HL-60 (cell line): Measurements from ENCODE around the gene PTCHD1.

ENCODE experiments used
- DNase-seq, 2 experiments: peaks; one replicate each; pipeline ENCODE4 v3.0.0-alpha.2; 2010 to 2020; ENCODE audit warnings: low read depth in 1 of 2, low spot score in 1 of 2
- H3K27ac ChIP-seq: fragments of 250-450 bp; sonication (Bioruptor Pico); replicated peaks from 2 replicates; pipeline ENCODE4 v1.5.1; 2020; ENCODE audit warnings: mild to moderate bottlenecking, moderate library complexity
- H3K27me3 ChIP-seq: fragments of 250-450 bp; sonication (Bioruptor Pico); 2 replicates; pipeline ENCODE4 v1.5.1; 2021; ENCODE audit warnings: mild to moderate bottlenecking, moderate library complexity; ENCODE audit not compliant: insufficient read depth, poor library complexity, severe bottlenecking
- H3K4me3 ChIP-seq: replicated peaks from 2 replicates; pipeline ENCODE4 v1.5.1; 2011; ENCODE audit warnings: mild to moderate bottlenecking, control low read depth, low read length; ENCODE audit not compliant: insufficient read depth
- GABPA ChIP-seq: IDR thresholded peaks from 2 replicates; pipeline ENCODE4 v1.6.1; 2012; ENCODE audit warnings: low read depth
- POLR2AphosphoS5 ChIP-seq: IDR thresholded peaks from 2 replicates; pipeline ENCODE4 v1.6.1; 2012; ENCODE audit warnings: low read depth
- SPI1 ChIP-seq: IDR thresholded peaks from 2 replicates; pipeline ENCODE4 v1.6.1; 2012; ENCODE audit warnings: low read depth, mild to moderate bottlenecking, borderline replicate concordance
- TF ChIP-seq, protein P1 (sequence below): IDR thresholded peaks from one replicate; pipeline ENCODE4 v1.5.1; 2011; ENCODE audit warnings: low read length, control low read depth, inconsistent platforms; ENCODE audit not compliant: insufficient read depth
- TF ChIP-seq, protein P2 (sequence below): IDR thresholded peaks from 2 replicates; pipeline ENCODE4 v1.6.1; 2012; ENCODE audit warnings: low read depth; ENCODE audit not compliant: insufficient replicate concordance

The PTCHD1 gene

DNA sequence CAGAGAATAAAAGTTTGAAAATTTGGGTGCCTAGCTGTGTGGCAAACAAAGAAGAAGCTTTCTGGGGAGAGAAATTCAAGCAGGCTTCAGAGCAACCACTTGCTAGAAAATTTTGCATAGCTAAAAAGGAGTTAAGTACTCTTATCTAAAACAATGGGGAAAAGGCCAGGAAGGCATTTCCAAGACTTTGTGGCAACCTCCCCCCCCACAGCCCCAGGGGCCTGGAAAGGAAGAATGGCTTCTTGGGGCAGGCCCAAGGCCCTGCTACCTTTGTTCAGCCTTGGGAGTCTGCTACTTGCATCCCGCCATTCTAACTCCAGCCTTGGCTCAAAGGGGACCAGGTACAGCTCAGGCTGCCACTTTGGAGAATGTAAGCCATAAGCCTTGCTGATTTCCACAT lies 102.2 kb downstream of the PTCHD1 start:
- no peak for DNase-seq
- no peak overlapping the region for H3K27ac ChIP-seq
- no peak overlapping the region for H3K4me3 ChIP-seq
- H3K27me3 ChIP-seq: no peaks in the 10 kb centered on the region
- TF ChIP-seq POLR2AphosphoS5 (no peak), SPI1 (no peak), GABPA (no peak)
- TF ChIP-seq, protein P1, sequence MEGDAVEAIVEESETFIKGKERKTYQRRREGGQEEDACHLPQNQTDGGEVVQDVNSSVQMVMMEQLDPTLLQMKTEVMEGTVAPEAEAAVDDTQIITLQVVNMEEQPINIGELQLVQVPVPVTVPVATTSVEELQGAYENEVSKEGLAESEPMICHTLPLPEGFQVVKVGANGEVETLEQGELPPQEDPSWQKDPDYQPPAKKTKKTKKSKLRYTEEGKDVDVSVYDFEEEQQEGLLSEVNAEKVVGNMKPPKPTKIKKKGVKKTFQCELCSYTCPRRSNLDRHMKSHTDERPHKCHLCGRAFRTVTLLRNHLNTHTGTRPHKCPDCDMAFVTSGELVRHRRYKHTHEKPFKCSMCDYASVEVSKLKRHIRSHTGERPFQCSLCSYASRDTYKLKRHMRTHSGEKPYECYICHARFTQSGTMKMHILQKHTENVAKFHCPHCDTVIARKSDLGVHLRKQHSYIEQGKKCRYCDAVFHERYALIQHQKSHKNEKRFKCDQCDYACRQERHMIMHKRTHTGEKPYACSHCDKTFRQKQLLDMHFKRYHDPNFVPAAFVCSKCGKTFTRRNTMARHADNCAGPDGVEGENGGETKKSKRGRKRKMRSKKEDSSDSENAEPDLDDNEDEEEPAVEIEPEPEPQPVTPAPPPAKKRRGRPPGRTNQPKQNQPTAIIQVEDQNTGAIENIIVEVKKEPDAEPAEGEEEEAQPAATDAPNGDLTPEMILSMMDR: no peak
- TF ChIP-seq, protein P2, sequence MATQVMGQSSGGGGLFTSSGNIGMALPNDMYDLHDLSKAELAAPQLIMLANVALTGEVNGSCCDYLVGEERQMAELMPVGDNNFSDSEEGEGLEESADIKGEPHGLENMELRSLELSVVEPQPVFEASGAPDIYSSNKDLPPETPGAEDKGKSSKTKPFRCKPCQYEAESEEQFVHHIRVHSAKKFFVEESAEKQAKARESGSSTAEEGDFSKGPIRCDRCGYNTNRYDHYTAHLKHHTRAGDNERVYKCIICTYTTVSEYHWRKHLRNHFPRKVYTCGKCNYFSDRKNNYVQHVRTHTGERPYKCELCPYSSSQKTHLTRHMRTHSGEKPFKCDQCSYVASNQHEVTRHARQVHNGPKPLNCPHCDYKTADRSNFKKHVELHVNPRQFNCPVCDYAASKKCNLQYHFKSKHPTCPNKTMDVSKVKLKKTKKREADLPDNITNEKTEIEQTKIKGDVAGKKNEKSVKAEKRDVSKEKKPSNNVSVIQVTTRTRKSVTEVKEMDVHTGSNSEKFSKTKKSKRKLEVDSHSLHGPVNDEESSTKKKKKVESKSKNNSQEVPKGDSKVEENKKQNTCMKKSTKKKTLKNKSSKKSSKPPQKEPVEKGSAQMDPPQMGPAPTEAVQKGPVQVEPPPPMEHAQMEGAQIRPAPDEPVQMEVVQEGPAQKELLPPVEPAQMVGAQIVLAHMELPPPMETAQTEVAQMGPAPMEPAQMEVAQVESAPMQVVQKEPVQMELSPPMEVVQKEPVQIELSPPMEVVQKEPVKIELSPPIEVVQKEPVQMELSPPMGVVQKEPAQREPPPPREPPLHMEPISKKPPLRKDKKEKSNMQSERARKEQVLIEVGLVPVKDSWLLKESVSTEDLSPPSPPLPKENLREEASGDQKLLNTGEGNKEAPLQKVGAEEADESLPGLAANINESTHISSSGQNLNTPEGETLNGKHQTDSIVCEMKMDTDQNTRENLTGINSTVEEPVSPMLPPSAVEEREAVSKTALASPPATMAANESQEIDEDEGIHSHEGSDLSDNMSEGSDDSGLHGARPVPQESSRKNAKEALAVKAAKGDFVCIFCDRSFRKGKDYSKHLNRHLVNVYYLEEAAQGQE: no peak

DNA sequence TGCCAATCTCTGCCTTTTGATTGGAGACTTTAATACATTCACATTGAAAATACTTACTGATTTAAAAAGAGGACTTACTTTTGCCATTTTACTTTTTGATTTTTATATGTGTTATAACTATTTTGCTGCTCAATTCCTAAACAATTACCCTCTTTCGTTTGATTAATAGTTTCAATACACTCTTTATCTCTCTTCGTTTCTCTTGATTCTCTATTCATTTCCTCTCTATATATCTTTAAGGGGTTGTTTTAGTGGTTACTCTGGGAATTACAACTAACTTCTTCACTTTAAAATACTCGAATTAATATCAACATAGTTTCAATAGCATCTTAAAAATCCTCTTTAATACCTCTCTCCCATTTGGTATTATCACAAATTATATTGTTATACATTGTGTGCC lies 116.6 kb downstream of the PTCHD1 start:
- Histone ChIP-seq H3K4me3 (no peak overlapping the region), H3K27ac (no peak overlapping the region), H3K27me3 (no peaks in the 10 kb centered on the region)
- DNase-seq: no peak
- TF ChIP-seq POLR2AphosphoS5: no peak
- no peak for TF ChIP-seq SPI1
- TF ChIP-seq, protein P2: no peak
- TF ChIP-seq GABPA: no peak
- TF ChIP-seq, protein P1: no peak
